ENCODE data around the gene COX6B1.

- TF ChIP-seq ZNF274 (IDR thresholded peaks at IDR 0.05; ENCODE audit: low read depth, low read length) (no peak), SUZ12 (IDR thresholded peaks at IDR 0.05; ENCODE audit: extremely low read depth, insufficient read depth, insufficient read length) (no peak), YY1 (IDR thresholded peaks at IDR 0.05; ENCODE audit: insufficient read depth, insufficient read length) (no peak)
Observed at GRCh38 chr19:35692010-35692409, 43.9 kb downstream of the COX6B1 start.
